ENCODE measurements around the gene UBN1.

Gene UBN1

GRCh38 chr16:4820652-4821051 is 26.6 kb upstream of the UBN1 start:
- DNase-seq (ENCODE audit: low read depth in 2 of 2, low spot score in 1 of 2): no peak

GRCh38 chr16:4825196-4825595 is 22.1 kb upstream of the UBN1 start:
- DNase-seq (ENCODE audit: low read depth in 2 of 2, low spot score in 1 of 2): no peak

- DNase-seq (ENCODE audit: low read depth in 2 of 2, low spot score in 1 of 2): no peak
Measured at GRCh38 chr16:4826526-4826925, 20.8 kb upstream of the UBN1 start.

- DNase-seq (ENCODE audit: low read depth in 2 of 2, low spot score in 1 of 2): no peak
Measured at GRCh38 chr16:4826980-4827379, 20.3 kb upstream of the UBN1 start.

DNA sequence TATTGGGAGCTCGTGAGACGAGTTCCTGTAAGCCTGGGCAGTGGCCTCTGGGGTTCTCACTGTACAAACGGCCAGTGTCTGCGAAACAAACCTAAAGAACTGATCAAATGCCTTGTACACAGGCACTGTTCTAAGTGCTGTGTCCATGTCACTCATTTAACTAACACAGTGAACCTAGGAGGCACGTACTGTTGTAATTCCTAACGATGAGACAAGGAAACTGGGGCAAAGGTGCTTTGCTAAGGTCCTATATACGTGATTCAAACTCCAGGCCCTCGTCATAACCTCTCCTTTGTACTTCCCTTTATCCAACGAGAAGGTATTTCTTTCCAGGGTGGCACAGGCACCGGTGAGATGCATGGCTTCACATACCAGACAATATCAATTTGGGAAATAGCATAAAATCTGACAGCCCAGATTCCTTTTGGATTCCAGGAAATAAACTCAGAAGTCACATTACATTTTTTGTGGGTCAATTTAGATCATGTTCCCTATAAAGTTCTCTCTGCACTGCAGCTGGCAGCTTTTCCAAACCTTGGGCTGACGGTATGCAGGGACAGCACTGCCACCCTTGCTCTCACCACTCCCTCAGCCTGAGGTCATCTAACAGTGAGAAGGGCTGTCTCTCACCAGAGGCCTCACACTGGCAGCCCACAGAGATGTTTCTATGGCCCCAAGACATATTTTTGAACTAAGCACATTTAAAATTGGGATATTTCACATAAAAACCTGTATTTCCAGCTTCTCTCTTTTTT is 18.5 kb upstream of the UBN1 start:
- no peak for DNase-seq (ENCODE audit: low read depth in 2 of 2, low spot score in 1 of 2)

DNA sequence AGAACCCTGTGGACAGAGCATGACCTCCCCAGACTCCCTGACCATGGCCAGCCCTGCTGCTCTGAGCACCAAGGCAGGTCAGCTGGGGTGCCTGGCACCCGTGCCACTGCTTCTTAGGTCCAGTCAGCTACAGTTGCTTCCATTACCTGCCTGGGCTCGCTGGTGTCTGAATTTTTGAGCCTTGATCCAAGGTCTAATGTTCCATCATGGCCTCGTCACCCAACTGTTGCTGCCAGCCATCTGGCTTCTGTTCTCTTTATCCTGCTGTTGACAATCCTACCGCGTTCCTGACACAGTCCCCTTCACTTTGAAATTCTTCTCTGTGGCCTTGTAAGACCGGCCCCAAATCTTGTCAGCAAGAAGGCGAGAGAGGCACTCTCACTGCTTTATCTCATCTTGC is 16.9 kb upstream of the UBN1 start:
- DNase-seq (ENCODE audit: low read depth in 2 of 2, low spot score in 1 of 2): no peak

DNA sequence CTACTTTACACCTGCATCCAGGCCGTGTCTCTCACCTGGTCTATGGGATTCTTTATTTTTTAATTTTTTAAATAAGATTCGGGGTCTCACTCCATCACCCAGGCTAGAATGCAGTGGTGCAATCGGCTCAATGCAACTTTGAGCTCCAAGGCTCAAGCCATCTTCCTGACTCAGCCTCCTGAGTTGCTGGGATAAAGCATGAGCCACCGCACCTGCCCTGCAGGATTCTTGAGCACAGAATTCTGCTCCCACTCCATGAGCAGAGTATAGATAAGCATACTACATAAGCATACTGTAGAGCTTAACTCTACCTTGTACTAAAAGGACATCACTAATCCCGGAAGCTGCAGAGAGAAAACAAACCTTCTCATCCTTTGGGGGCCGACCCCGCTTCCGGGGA is 15.7 kb upstream of the UBN1 start:
- no peak for DNase-seq (ENCODE audit: low read depth in 2 of 2, low spot score in 1 of 2)

DNA sequence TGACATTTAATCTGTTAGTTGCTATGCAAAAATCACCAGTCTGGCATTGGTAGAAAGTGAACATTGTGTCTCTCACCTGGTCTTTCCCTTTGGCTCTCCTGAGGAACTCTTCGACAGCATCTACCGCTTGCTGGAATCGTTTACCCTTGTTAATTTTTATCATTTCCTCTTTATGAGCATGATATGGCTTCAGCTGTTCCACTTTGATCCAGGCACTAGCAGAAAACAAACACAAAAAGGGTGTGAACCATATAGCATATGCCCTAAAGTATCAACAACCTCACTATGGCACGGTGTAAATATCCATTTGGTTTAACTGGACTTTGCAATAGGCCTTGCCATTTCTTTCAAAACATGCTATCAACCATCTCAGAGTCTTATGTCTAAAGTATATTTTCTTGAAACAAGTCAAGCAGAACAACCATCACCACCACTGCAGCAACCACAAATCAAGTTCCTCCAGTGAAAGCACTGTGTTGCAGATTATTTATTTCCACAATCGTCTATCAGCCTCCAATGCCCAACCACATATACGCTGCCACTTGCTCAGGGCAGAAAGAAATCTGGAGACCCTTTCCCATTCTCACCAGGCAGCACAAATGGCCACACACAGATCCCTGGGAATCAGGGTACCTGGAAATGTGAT is 14.5 kb upstream of the UBN1 start:
- DNase-seq (ENCODE audit: low read depth in 2 of 2, low spot score in 1 of 2): no peak

DNA sequence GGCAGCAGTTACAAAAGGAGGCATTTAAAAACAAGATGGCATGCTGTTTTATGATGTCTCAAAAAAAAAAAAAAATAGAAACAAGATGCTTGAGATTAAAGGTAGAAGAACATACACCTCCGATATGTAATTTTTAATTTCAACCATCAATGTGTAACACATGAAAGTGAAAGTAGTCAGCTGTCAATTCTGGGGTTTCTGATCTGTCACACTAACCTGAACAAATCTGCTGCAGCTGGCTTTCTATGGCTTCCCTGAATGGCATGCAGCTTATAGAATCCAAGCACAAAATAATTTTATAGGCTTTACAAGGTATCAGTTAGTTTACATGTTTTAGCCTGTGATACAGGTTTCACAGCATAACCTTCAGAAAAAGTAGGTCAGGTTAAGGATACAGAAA is 13.7 kb upstream of the UBN1 start:
- no peak for DNase-seq (ENCODE audit: low read depth in 2 of 2, low spot score in 1 of 2)

DNA sequence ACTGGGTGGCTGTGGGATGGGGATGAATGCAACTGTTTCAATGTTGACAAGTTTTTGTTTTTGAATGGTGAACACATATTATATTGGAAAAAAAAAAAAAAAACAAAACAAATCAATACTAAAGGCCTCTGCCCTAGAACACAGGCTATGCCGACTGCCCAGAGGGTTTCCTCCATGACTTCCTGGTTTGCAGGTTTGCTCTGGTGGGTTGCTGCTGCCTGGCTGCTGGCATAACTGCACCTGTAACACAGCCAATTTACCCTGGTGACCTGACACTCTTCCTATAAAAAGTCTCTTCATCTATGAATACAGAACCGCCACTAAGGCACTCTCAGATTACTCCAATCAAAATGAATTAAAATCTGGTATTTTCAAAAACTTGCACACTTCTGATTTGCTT is 10.6 kb upstream of the UBN1 start:
- DNase-seq (ENCODE audit: low read depth in 2 of 2, low spot score in 1 of 2): no peak

GRCh38 chr16:4837733-4838501 is 9.4 kb upstream of the UBN1 start:
- no peak for DNase-seq (ENCODE audit: low read depth in 2 of 2, low spot score in 1 of 2)

- no peak for DNase-seq (ENCODE audit: low read depth in 2 of 2, low spot score in 1 of 2)
Measured at GRCh38 chr16:4839942-4840341, 7.3 kb upstream of the UBN1 start.

DNA sequence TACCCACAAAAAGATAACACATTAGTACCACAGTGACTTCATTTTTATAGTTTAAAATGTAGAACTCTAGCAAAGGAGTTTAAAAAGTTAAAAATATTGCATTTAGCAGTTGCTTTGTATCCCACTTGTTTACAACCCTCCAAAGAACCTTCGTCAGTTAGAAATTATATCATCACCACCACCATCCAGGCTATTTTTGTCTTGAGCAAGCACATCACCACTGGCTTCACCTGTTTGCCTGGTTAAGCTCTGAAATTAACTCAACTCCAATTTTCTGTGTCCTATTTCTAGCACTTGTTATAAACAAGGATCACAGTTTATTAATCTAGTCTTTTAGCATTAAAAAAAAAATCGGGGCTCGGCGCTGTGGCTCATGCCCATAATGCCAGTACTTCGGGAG is 6.3 kb upstream of the UBN1 start:
- DNase-seq (ENCODE audit: low read depth in 2 of 2, low spot score in 1 of 2): no peak

GRCh38 chr16:4846503-4846900 is 779 bp upstream of the UBN1 start:
- DNase-seq (ENCODE audit: low read depth in 2 of 2, low spot score in 1 of 2): no peak

DNA sequence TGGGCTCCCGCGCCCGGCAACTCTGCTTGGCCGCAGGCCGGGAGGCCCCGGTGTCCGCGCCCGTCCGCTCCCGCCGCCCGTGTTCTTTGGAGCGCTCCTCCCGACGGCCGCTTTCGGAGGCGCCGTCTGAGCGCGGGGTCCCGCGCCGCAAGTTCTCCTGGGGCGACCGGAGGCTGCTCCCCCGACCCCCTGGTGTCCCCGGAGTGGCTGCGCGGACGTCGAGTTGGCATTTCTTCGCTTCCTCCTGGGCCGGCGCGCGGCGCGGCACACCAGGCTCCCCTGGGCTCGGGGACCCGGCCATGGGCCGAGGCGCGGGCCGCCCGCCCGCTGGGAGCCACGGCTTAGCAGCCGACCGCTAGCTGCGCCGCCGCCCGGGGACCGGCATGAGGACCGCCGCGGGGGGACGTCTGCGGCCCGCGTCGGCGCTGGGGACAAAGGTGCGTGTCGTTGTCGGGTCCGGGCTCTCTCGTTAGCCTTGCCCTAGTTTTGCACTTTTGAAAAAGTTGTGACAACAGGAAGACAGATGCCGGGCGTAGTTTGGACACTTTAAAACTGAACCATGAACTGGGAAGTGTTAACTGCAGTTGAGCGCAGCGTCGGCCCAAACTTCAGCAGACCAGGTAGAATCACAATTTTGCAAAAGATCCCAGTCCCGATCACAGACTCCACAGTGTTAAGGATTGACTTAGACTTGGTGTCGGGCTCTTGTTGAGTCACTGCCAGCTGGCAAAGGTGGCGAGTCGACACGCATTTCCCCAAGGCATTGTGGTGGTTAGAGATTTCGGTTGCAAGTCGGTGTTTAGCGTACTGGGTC is 700 bp downstream of the UBN1 start:
- no peak for DNase-seq (ENCODE audit: low read depth in 2 of 2, low spot score in 1 of 2)

GRCh38 chr16:4850211-4850610 is 2.9 kb downstream of the UBN1 start:
- no peak for DNase-seq (ENCODE audit: low read depth in 2 of 2, low spot score in 1 of 2)

DNA sequence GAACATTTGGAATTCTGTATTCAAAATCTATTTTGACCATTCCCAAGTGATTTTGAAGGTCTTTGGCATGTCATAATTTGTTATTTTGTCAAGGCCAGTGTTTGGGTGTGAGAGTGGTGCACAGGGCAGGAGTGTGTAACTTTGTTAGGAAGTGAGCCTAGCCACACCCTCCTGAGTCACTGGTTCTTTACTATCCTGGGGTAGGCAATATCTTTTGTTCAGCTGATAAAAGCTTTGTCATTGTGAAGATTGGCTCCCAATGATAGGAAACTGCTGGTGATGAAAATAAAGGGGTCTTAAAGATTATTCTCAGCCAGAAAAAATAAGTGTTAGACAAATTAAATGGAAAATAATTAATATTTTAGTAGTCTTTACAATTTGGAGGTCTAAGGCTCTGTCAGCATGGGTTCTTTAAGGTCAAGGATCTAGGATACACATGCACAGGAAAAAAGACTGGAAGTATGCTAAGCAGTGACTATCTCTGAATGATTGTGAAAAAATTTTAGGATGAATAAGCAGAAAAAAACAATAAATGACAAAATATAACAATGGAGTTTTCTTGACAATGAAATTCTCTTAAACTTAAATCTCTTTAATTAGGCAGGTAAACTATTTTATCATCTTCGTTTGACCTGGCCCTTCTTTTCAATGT is 5.1 kb downstream of the UBN1 start:
- DNase-seq (ENCODE audit: low read depth in 2 of 2, low spot score in 1 of 2): no peak

GRCh38 chr16:4855371-4855770 is 8.1 kb downstream of the UBN1 start:
- DNase-seq (ENCODE audit: low read depth in 2 of 2, low spot score in 1 of 2): no peak

GRCh38 chr16:4855804-4856203 is 8.5 kb downstream of the UBN1 start:
- DNase-seq (ENCODE audit: low read depth in 2 of 2, low spot score in 1 of 2): no peak

GRCh38 chr16:4859190-4859899 is 12.1 kb downstream of the UBN1 start:
- DNase-seq (ENCODE audit: low read depth in 2 of 2, low spot score in 1 of 2): no peak
